ENCODE measurements around the gene NDE1. TPM values are rescaled to one million over a fixed set of nuclear protein-coding genes. Genes with fewer than 3 reads are reported as not detected.

Gene NDE1
- total and polyA plus RNA-seq, 2 of the 4 experiments (the other 2 are of a cell fraction) = 22.7 to 29.2 TPM

- Histone ChIP-seq H2BK20ac (ENCODE audit: low read depth, low read length) (no peak overlapping the region), H2BK120ac (ENCODE audit: low read depth, low read length) (no peak overlapping the region), H4K91ac (ENCODE audit: insufficient read depth, low read depth, low read length) (no peak overlapping the region), H3K79me1 (ENCODE audit: low read depth in 1 of 2, low read length in 2 of 2) (no peaks in the 10 kb centered on the region), H3K27me3 (ENCODE audit: control insufficient read depth, insufficient read depth, low read length) (peaks cover 3% of the 10 kb centered on the region; the same call in 1 of the 2 replicates), H2BK5ac (ENCODE audit: low read depth, low read length, poor library complexity, severe bottlenecking) (no peak overlapping the region), H3K23ac (ENCODE audit: low read depth, low read length) (no peak overlapping the region), H3K4me2 (ENCODE audit: low read depth, low read length) (no peak overlapping the region), H3K4me1 (ENCODE audit: control insufficient read depth, insufficient read depth, low read length) (no peaks in the 10 kb centered on the region), H4K5ac (ENCODE audit: low read depth, low read length) (no peak overlapping the region), H3K4ac (ENCODE audit: low read depth, low read length) (no peak overlapping the region), H3K9me3 (ENCODE audit: control insufficient read depth, insufficient read depth, low read length) (no peaks in the 10 kb centered on the region), H3K14ac (replicated peaks; ENCODE audit: low read depth, low read length) (no peak overlapping the region), H2AK9ac (replicated peaks; ENCODE audit: low read depth, low read length, poor library complexity) (no peak overlapping the region), H3K27ac (ENCODE audit: insufficient read depth, low read length) (no peak overlapping the region), H2AFZ (replicated peaks; ENCODE audit: low read length, poor library complexity) (no peak overlapping the region), H4K8ac (ENCODE audit: low read depth in 2 of 2, low read length in 2 of 2) (no peak overlapping the region), H2AK5ac (ENCODE audit: low read depth, low read length) (no peak overlapping the region), H4K20me1 (ENCODE audit: insufficient read depth, low read length) (no peaks in the 10 kb centered on the region), H3K9ac (ENCODE audit: low read depth, low read length) (no peak overlapping the region), H3K18ac (ENCODE audit: low read depth, low read length) (no peak overlapping the region), H3K4me3 (ENCODE audit: insufficient read depth, low read depth, low read length) (no peak overlapping the region), H3K36me3 (ENCODE audit: control insufficient read depth, insufficient read depth, low read length) (no peaks in the 10 kb centered on the region), H2BK15ac (ENCODE audit: low read depth, low read length) (no peak overlapping the region), H3K9me1 (ENCODE audit: insufficient read depth, low read length) (no peaks in the 10 kb centered on the region), H3K56ac (ENCODE audit: extremely low read depth, insufficient read depth, low read length) (no peak overlapping the region)
- no peak for ATAC-seq (ENCODE audit: low read depth)
- ChIA-PET CTCF (interaction anchor here (0.6 to 1.0 kb wide), 2 partner anchors 8 to 13 kb away, joined by 4 to 5 read pairs; no protein-coding TSS in a partner anchor), POLR2A (ENCODE audit: unreplicated experiment) (no interaction called here)
- TF ChIP-seq RCOR1 (IDR thresholded peaks at IDR 0.05; ENCODE audit: insufficient replicate concordance, low read length) (no peak), CHD1 (IDR thresholded peaks at IDR 0.05; ENCODE audit: low read depth, low read length) (no peak), MAZ (IDR thresholded peaks at IDR 0.05; ENCODE audit: borderline replicate concordance, low read depth, low read length) (no peak), POLR2A (IDR thresholded peaks at IDR 0.05; ENCODE audit: low read depth, low read length) (no peak)
- intact Hi-C loops (cut with micrococcal nuclease) (no loop called here), in situ Hi-C loops (cut with MboI; ENCODE audit: low sequenced_read_pairs) (no loop called here), dilution Hi-C loops (cut with HindIII; ENCODE audit: low sequenced_read_pairs, unreplicated experiment) (no loop called here)
- WGBS, 2 experiments (ENCODE audit: extremely low coverage in 2 of 2, insufficient read length in 1 of 2) = 86% methylated on average over 13 of the region's 23 CpGs; no CpG with 5 or more reads in 1 of the 2 experiments
- no TSS peak for BruUV-seq (replicated peaks)
- DNase-seq = no peak
Observed at GRCh38 chr16:15757630-15758251, 107.7 kb downstream of the NDE1 start.

All from IMR-90 (cell line).